B cell (primary cell): ENCODE results near the gene MYO10.

Experiments used
- EZH2 ChIP-seq: IDR thresholded peaks from 2 replicates; pipeline ENCODE4 v1.6.1; 2012; ENCODE audit warnings: borderline replicate concordance, low read depth, mild to moderate bottlenecking, moderate library complexity, low read length; ENCODE audit not compliant: insufficient read depth, poor library complexity, severe bottlenecking
- TF ChIP-seq, protein P1 (sequence below): fragments of 200-600 bp; IDR thresholded peaks from one replicate; pipeline ENCODE4 v1.8.0; 2022; ENCODE audit warnings: antibody characterized with exemption, mild to moderate bottlenecking

DNA sequence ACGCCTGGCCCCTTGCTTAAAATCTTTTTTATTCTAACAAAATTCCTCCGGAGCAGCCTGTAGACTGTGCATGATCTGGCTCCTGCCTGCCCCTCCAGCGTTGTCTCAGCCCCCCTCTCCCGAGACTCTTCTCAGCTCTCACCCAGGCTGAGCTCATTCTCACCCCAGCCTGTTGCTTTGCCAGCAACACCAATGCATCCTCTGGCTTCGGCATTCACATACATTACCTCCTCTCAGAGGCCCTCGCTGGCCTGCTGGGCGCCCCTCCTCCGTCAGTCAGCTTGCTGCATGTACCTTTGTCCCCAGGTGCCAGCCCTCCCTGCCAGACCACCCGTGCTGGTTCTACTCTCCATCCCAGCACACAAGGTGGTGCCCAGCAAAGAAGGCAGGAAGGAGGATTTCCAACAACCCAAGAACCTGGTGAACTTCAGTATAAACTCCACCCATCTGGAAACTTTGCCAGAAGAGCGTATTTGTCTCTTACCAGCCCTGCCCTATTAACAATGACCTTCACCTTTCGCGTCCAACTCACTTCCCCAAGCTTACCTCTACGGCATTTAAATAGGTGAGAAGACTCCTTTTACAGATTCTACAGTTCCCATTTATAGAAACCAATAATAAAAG, 35.0 kb downstream of the MYO10 start:
- TF ChIP-seq, protein P1, sequence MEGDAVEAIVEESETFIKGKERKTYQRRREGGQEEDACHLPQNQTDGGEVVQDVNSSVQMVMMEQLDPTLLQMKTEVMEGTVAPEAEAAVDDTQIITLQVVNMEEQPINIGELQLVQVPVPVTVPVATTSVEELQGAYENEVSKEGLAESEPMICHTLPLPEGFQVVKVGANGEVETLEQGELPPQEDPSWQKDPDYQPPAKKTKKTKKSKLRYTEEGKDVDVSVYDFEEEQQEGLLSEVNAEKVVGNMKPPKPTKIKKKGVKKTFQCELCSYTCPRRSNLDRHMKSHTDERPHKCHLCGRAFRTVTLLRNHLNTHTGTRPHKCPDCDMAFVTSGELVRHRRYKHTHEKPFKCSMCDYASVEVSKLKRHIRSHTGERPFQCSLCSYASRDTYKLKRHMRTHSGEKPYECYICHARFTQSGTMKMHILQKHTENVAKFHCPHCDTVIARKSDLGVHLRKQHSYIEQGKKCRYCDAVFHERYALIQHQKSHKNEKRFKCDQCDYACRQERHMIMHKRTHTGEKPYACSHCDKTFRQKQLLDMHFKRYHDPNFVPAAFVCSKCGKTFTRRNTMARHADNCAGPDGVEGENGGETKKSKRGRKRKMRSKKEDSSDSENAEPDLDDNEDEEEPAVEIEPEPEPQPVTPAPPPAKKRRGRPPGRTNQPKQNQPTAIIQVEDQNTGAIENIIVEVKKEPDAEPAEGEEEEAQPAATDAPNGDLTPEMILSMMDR = no peak
- no peak for TF ChIP-seq EZH2
